OCI-LY1 (cell line): ENCODE data around the gene PABPC1L.
"Not testable (repeated sequence)": the region's sequence is repeated elsewhere in the genome, so short reads cannot be mapped to it uniquely, and the experiment has no call there.

Experiments used
- H2AFZ ChIP-seq: fragments of 200-600 bp; sonication (generic), shearing (Covaris generic); 2 replicates; pipeline ENCODE4 v1.6.0; 2014; ENCODE audit warnings: antibody characterized with exemption, mild to moderate bottlenecking, low read length
- H3F3A ChIP-seq: fragments of 200-600 bp; sonication (generic), shearing (Covaris generic); 2 replicates; pipeline ENCODE4 v1.6.0; 2014; ENCODE audit warnings: mild to moderate bottlenecking, antibody characterized with exemption, low read length, moderate library complexity; ENCODE audit not compliant: insufficient read depth
- H3K27ac ChIP-seq: fragments of 200-600 bp; sonication (generic); 2 replicates; pipeline ENCODE4 v1.5.1; 2014; ENCODE audit warnings: low read length, mixed run types, mild to moderate bottlenecking, low read depth; ENCODE audit not compliant: poor library complexity, severe bottlenecking
- H3K27me3 ChIP-seq: fragments of 200-600 bp; sonication (generic); 2 replicates; pipeline ENCODE4 v1.6.0; 2014; ENCODE audit warnings: antibody characterized with exemption, mild to moderate bottlenecking, low read length, moderate library complexity; ENCODE audit not compliant: insufficient read depth
- H3K36me3 ChIP-seq: fragments of 200-600 bp; sonication (generic); 2 replicates; pipeline ENCODE4 v1.6.1; 2014; ENCODE audit warnings: mild to moderate bottlenecking, antibody characterized with exemption, low read length, moderate library complexity, mixed read lengths; ENCODE audit not compliant: insufficient read depth
- H3K4me1 ChIP-seq: fragments of 200-600 bp; sonication (generic); 2 replicates; pipeline ENCODE4 v1.5.1; 2014; ENCODE audit warnings: mild to moderate bottlenecking, low read length, moderate library complexity; ENCODE audit not compliant: insufficient read depth, severe bottlenecking
- H3K4me2 ChIP-seq: fragments of 200-600 bp; sonication (generic), shearing (Covaris generic); 2 replicates; pipeline ENCODE4 v1.6.1; 2014; ENCODE audit warnings: low read length
- H3K4me3 ChIP-seq: fragments of 200-600 bp; sonication (generic); 2 replicates; pipeline ENCODE4 v1.5.1; 2014; ENCODE audit warnings: low read length, low read depth, mild to moderate bottlenecking, mixed read lengths; ENCODE audit not compliant: poor library complexity, severe bottlenecking
- H3K79me2 ChIP-seq: fragments of 200-600 bp; shearing (Covaris generic); 2 replicates; pipeline ENCODE4 v1.6.1; 2016; ENCODE audit warnings: mixed run types, low read length, mixed read lengths; ENCODE audit not compliant: insufficient read depth
- H3K9ac ChIP-seq: fragments of 200-600 bp; sonication (generic), shearing (Covaris generic); 2 replicates; pipeline ENCODE4 v1.6.1; 2014; ENCODE audit warnings: mild to moderate bottlenecking, low read length, mixed read lengths
- H3K9me2 ChIP-seq: fragments of 200-600 bp; sonication (generic), shearing (Covaris generic); 2 replicates; pipeline ENCODE4 v1.6.1; 2014; ENCODE audit warnings: low read depth, mild to moderate bottlenecking, low read length, mixed read lengths
- H3K9me3 ChIP-seq: fragments of 200-600 bp; shearing (Covaris generic); 2 replicates; pipeline ENCODE4 v1.6.1; 2014; ENCODE audit warnings: low read length, mixed read lengths
- H4K20me1 ChIP-seq: fragments of 200-600 bp; sonication (generic), shearing (Covaris generic); 2 replicates; pipeline ENCODE4 v1.6.0; 2016; ENCODE audit warnings: mild to moderate bottlenecking, low read length; ENCODE audit not compliant: insufficient read depth
- EZH2 ChIP-seq: fragments of 200-600 bp; sonication (generic), shearing (Covaris generic); IDR thresholded peaks from 2 replicates; pipeline ENCODE4 v1.8.0; 2017; ENCODE audit warnings: borderline replicate concordance, mixed run types, mild to moderate bottlenecking, antibody characterized with exemption, low read length, moderate library complexity, mixed read lengths
- TF ChIP-seq, protein P1 (sequence below): fragments of 200-600 bp; sonication (generic), shearing (Covaris generic); IDR thresholded peaks from 2 replicates; pipeline ENCODE4 v1.5.1; 2017; ENCODE audit warnings: mild to moderate bottlenecking, antibody characterized with exemption, low read length, moderate library complexity, mixed read lengths

PABPC1L gene

GRCh38 chr20:44909872-44910689, at the start of gene PABPC1L:
PABPC1L (plus strand) TSS chr20:44910060; CDS start chr20:44910144, 84 bp downstream.
- peak within 1 kb of the TSS; percentile 97 for H3K4me2 ChIP-seq
- TF ChIP-seq, protein P1, sequence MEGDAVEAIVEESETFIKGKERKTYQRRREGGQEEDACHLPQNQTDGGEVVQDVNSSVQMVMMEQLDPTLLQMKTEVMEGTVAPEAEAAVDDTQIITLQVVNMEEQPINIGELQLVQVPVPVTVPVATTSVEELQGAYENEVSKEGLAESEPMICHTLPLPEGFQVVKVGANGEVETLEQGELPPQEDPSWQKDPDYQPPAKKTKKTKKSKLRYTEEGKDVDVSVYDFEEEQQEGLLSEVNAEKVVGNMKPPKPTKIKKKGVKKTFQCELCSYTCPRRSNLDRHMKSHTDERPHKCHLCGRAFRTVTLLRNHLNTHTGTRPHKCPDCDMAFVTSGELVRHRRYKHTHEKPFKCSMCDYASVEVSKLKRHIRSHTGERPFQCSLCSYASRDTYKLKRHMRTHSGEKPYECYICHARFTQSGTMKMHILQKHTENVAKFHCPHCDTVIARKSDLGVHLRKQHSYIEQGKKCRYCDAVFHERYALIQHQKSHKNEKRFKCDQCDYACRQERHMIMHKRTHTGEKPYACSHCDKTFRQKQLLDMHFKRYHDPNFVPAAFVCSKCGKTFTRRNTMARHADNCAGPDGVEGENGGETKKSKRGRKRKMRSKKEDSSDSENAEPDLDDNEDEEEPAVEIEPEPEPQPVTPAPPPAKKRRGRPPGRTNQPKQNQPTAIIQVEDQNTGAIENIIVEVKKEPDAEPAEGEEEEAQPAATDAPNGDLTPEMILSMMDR: no peak
- no peak for TF ChIP-seq EZH2
- H3K79me2 ChIP-seq: no peaks in the 10 kb centered on the region
- 0 out of 2 replicates have a peak, but pooled peaks cover 4% of the 10 kb centered on the region for H3F3A ChIP-seq
- peaks cover 63% of the 10 kb centered on the region for H3K36me3 ChIP-seq
- no peak within 1 kb of the TSS for H2AFZ ChIP-seq
- no peaks in the 10 kb centered on the region for H3K27me3 ChIP-seq
- H3K9me3 ChIP-seq: no peaks in the 10 kb centered on the region
- no peaks in the 10 kb centered on the region for H3K9me2 ChIP-seq
- H3K9ac ChIP-seq: peak within 1 kb of the TSS; percentile 77
- no peaks in the 10 kb centered on the region for H4K20me1 ChIP-seq
- peaks cover 19% of the 10 kb centered on the region for H3K4me1 ChIP-seq
- peak within 1 kb of the TSS; percentile 51 for H3K27ac ChIP-seq
- H3K4me3 ChIP-seq: peak within 1 kb of the TSS; percentile 81

GRCh38 chr20:44861531-44862006, 48.3 kb upstream of the PABPC1L start:
- Histone ChIP-seq H3K4me3 (no peak overlapping the region), H3K27ac (no peak overlapping the region), H3K4me2 (no peak overlapping the region), H3K36me3 (no peaks in the 10 kb centered on the region), H3F3A (no peaks in the 10 kb centered on the region), H3K4me1 (no peaks in the 10 kb centered on the region), H3K9ac (no peak overlapping the region), H3K9me2 (no peaks in the 10 kb centered on the region), H3K79me2 (no peaks in the 10 kb centered on the region), H2AFZ (no peak overlapping the region), H3K9me3 (no peaks in the 10 kb centered on the region), H3K27me3 (no peaks in the 10 kb centered on the region), H4K20me1 (no peaks in the 10 kb centered on the region)
- no peak for TF ChIP-seq EZH2
- TF ChIP-seq, protein P1: no peak

- TF ChIP-seq, protein P1: no peak
- no peak for TF ChIP-seq EZH2
- Histone ChIP-seq H3K9ac (no peak overlapping the region), H3K4me3 (no peak overlapping the region), H3K9me2 (no peaks in the 10 kb centered on the region), H4K20me1 (no peaks in the 10 kb centered on the region), H3K27ac (no peak overlapping the region), H2AFZ (no peak overlapping the region), H3K79me2 (no peaks in the 10 kb centered on the region), H3K4me2 (no peak overlapping the region), H3K4me1 (no peaks in the 10 kb centered on the region), H3K9me3 (no peaks in the 10 kb centered on the region), H3K36me3 (no peaks in the 10 kb centered on the region), H3K27me3 (no peaks in the 10 kb centered on the region), H3F3A (no peaks in the 10 kb centered on the region)
These were observed 47.6 kb upstream of the PABPC1L start for GRCh38 chr20:44862286-44862685.

DNA sequence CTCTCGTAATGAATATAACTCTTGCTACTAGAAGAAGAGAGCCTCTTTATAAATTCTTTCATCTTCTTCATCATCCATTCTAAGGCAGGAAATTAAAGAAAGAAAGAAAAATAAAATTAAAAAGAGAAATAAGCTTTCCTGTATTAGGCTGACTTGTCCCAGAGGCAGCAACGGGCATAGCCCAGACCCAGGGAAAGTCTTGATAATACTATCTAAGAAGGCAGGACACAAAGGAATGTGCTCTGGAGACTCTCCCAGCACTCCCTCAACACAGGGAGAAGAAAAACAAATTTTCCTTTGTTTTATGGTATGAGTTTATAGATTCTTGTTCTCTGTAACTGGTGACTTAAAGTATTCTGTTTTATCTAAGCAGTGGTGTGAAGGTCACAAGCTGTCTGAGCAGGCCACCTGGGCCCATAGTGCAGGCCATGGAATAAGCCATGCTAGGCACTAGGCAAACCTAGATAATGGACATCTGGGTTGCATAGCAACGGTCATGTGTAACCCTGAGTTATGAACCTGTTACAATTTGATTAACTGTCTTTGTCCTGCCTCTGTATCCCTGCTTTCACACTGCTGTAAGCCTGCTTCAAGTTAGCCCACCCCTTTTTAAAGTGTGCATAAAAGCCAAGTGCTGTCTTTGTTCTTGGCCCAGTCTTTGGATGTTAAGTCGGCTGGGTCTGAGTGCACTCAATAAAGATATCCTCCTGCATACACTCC, 46.3 kb upstream of the PABPC1L start:
- H3F3A ChIP-seq, H4K20me1 ChIP-seq, H3K27me3 ChIP-seq, H3K9me2 ChIP-seq, H3K9me3 ChIP-seq, H3K4me2 ChIP-seq, H3K4me1 ChIP-seq, H3K9ac ChIP-seq, H3K27ac ChIP-seq, H3K36me3 ChIP-seq, H3K79me2 ChIP-seq, H2AFZ ChIP-seq, H3K4me3 ChIP-seq: not testable (repeated sequence)

DNA sequence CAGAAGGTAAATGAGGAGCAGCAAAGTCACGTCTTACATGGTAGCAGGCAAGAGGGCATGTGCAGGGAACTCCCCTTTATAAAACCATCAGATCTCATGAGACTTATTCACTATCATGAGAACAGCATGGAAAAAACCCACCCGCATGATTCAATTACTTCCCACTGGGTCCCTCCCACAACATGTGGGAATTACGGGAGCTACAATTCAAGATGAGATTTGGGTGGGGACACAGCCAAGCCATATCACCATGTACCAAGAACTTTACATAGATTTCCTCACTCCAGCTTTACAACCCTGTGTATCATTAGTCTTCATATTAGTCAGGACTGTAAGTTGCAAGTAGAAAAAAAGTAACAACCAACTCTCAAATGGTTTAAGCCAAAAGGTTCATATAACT, 45.4 kb upstream of the PABPC1L start:
- not testable (repeated sequence) for H3K4me2 ChIP-seq, H3K4me3 ChIP-seq, H3K27me3 ChIP-seq, H3F3A ChIP-seq, H3K79me2 ChIP-seq, H2AFZ ChIP-seq, H3K9ac ChIP-seq, H3K9me2 ChIP-seq, H3K27ac ChIP-seq, H4K20me1 ChIP-seq, H3K36me3 ChIP-seq, H3K9me3 ChIP-seq, H3K4me1 ChIP-seq
